Measurements from ENCODE around the gene MINDY4. TPM values are rescaled to one million over a fixed set of nuclear protein-coding genes. Genes with fewer than 3 reads are reported as not detected.
A peak's percentile ranks its signal among the peaks of the same experiment; 100 is the strongest.

MINDY4 gene
- total and polyA plus RNA-seq, 4 donors: 7.2 to 13.8 (median 9.1) TPM

DNA sequence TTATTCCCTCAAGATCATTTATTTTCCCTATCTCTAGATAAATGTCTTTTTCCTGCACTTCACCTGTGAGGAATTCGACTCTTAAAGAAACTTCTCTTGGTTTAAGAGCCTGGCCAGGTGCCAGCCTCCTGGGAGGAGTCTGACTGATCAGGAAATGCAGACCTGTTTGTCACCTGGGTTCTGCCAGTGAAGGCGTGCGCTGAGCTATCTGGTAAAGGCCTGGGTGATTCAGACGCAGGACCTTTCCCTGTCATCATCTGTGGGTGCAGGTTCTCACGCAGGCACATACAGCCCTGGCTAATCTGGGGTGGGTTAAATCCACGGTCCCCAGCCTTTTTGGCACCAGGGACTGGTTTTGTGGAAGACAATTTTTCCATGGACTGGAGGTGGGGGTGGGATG lies 75.2 kb downstream of the MINDY4 start:
- H3K36me3 ChIP-seq (ENCODE audit: control insufficient read depth, insufficient read depth, low read length): peaks cover 25% of the 10 kb centered on the region
- H3K4me3 ChIP-seq (ENCODE audit: low read depth, low read length): no peak overlapping the region
- DNase-seq (ENCODE audit: low read depth in 4 of 6, low spot score in 6 of 6): peak in 1 of 6 donors; percentile 23
- H3K9me3 ChIP-seq (ENCODE audit: control insufficient read depth, insufficient read depth, low read length): no peaks in the 10 kb centered on the region
- 94% methylated on average over 6 of the region's 6 CpGs for WGBS (ENCODE audit: insufficient coverage)
- H3K27me3 ChIP-seq (ENCODE audit: control insufficient read depth, insufficient read depth, low read length): no peaks in the 10 kb centered on the region
- H3K4me1 ChIP-seq (ENCODE audit: control insufficient read depth, insufficient read depth, low read length): peaks cover 47% of the 10 kb centered on the region
- no peak overlapping the region for H3K27ac ChIP-seq (ENCODE audit: low read depth, low read length)

DNA sequence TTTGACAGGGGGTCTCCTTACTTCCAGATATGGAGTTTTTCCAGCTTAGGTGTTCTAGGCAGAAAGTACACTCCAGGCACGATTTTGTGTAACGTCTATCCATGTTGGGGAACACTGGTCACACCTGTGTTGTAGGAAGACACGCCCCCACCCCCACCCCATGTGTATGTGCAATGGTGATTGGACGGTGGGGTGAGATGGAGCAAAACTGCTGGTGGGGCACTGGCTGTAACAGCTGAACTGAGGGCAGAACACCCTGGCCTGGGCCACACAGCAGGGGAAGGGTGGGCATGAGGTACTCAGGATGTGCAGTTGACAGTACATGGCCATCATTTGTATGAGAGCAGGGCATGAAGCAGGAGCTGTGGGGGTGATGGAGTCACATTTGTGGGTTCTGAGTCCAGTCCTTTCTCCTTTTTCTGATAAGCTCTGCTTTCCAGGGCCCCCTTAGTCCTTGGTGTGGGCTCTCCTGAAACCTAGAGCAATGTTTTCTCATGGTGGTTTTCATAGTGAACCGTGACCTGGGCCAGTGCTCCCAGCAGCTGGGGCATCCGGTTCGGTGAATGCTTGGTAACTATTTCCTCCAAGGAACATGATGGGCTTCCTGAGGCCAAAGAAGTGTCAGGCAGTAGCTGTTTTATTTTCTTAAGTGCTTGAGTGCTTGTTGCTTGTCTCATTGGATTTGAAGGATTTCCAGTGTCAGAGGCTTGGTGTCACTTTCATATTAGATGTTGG lies 77.1 kb downstream of the MINDY4 start:
- 100% methylated on average over 2 of the region's 7 CpGs for WGBS (ENCODE audit: insufficient coverage)
- H3K9me3 ChIP-seq (ENCODE audit: control insufficient read depth, insufficient read depth, low read length): no peaks in the 10 kb centered on the region
- peaks cover 21% of the 10 kb centered on the region for H3K36me3 ChIP-seq (ENCODE audit: control insufficient read depth, insufficient read depth, low read length)
- peaks cover 43% of the 10 kb centered on the region for H3K4me1 ChIP-seq (ENCODE audit: control insufficient read depth, insufficient read depth, low read length)
- DNase-seq (ENCODE audit: low read depth in 4 of 6, low spot score in 6 of 6): no peak
- H3K4me3 ChIP-seq (ENCODE audit: low read depth, low read length): no peak overlapping the region
- no peaks in the 10 kb centered on the region for H3K27me3 ChIP-seq (ENCODE audit: control insufficient read depth, insufficient read depth, low read length)
- no peak overlapping the region for H3K27ac ChIP-seq (ENCODE audit: low read depth, low read length)

- H3K27ac ChIP-seq (ENCODE audit: low read depth, low read length): no peak overlapping the region
- H3K4me3 ChIP-seq (ENCODE audit: low read depth, low read length): no peak overlapping the region
- H3K9me3 ChIP-seq (ENCODE audit: control insufficient read depth, insufficient read depth, low read length): no peaks in the 10 kb centered on the region
- H3K27me3 ChIP-seq (ENCODE audit: control insufficient read depth, insufficient read depth, low read length): no peaks in the 10 kb centered on the region
- H3K36me3 ChIP-seq (ENCODE audit: control insufficient read depth, insufficient read depth, low read length): peaks cover 24% of the 10 kb centered on the region
- peaks cover 34% of the 10 kb centered on the region for H3K4me1 ChIP-seq (ENCODE audit: control insufficient read depth, insufficient read depth, low read length)
- DNase-seq (ENCODE audit: low read depth in 4 of 6, low spot score in 6 of 6): no peak
- 88% methylated on average over 4 of the region's 4 CpGs for WGBS (ENCODE audit: insufficient coverage)
Observed at GRCh38 chr7:30849565-30849964, 78.3 kb downstream of the MINDY4 start.

DNA sequence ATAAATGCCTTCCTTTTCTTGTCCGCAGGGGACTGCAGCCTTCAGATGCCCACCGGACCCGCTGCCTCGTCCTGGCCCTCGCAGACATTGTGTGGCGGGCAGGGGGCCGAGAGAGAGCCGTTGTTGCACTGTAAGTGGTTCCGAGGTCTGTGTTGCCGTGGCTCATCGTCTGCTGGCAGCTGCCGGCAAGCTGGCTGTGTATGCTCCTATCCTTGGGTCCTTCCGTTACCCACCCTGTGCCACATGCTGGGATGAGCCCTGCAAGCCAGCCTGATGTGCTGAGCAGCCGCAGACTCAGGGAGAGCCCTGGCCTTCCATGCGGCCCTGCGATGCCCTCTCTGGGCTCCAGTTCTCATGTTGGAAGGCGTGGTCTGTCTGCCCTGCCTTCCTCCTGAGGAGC lies 79.2 kb downstream of the MINDY4 start:
- no peak for DNase-seq (ENCODE audit: low read depth in 4 of 6, low spot score in 6 of 6)
- Histone ChIP-seq H3K4me1 (ENCODE audit: control insufficient read depth, insufficient read depth, low read length) (peaks cover 26% of the 10 kb centered on the region), H3K4me3 (ENCODE audit: low read depth, low read length) (no peak overlapping the region), H3K27ac (ENCODE audit: low read depth, low read length) (no peak overlapping the region), H3K9me3 (ENCODE audit: control insufficient read depth, insufficient read depth, low read length) (no peaks in the 10 kb centered on the region), H3K27me3 (ENCODE audit: control insufficient read depth, insufficient read depth, low read length) (no peaks in the 10 kb centered on the region), H3K36me3 (ENCODE audit: control insufficient read depth, insufficient read depth, low read length) (peaks cover 32% of the 10 kb centered on the region)
- WGBS (ENCODE audit: insufficient coverage): 87% methylated on average over 17 of the region's 17 CpGs

DNA sequence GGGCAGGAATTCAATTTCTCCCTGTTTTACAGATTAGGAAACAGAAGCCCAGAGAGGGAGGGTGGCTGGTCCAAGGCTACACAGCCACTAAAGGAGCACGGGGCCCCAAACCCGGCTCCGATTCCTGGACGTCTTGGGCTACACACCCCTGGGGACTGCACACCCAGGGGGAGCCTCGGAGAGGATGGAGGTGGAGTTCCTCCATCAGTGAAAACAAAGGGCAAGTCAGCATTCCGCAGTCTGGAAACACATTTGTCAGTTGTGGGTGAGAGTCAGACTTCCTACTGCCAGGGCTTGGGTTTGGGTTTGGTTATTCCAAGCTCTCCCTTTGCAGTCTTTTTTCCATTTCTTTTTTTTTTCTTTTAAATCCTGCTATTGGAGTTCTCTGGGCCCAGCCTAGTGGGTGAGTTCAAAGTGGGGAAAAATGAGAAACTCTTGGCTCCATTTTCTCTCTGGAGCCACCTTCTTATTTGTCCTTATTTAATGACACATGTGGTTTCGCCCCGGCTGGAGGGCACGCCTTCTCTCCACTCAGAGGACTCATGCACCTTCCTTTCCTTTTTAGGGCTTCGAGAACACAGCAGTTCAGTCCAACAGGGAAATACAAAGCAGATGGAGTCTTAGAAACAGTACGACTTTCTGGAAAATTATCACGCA lies 80.6 kb downstream of the MINDY4 start:
- Histone ChIP-seq H3K4me3 (ENCODE audit: low read depth, low read length) (no peak overlapping the region), H3K4me1 (ENCODE audit: control insufficient read depth, insufficient read depth, low read length) (peaks cover 16% of the 10 kb centered on the region), H3K27me3 (ENCODE audit: control insufficient read depth, insufficient read depth, low read length) (no peaks in the 10 kb centered on the region), H3K9me3 (ENCODE audit: control insufficient read depth, insufficient read depth, low read length) (no peaks in the 10 kb centered on the region), H3K36me3 (ENCODE audit: control insufficient read depth, insufficient read depth, low read length) (peaks cover 32% of the 10 kb centered on the region), H3K27ac (ENCODE audit: low read depth, low read length) (peak overlapping the region; percentile 29)
- 62% methylated on average over 10 of the region's 12 CpGs for WGBS (ENCODE audit: insufficient coverage)
- no peak for DNase-seq (ENCODE audit: low read depth in 4 of 6, low spot score in 6 of 6)

DNA sequence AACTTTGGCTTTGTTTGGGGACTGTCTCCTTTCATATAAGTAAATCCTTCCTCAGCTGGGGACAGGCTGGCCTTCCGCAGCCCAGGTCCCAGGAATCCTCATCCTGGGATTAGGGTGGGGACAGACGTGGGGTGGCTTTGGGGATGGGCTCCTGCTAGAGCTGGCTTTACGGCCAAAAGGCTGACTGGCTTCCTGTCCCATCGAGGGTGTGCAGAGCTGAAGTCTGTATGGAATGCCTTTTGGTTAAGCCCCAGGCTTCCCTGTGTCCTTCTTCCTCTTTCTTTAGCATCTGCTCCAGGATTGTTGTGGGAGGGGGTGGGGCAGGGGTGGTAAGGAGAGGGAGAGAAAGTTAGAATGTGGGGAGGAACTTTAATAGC lies 81.1 kb downstream of the MINDY4 start:
- H3K9me3 ChIP-seq (ENCODE audit: control insufficient read depth, insufficient read depth, low read length): no peaks in the 10 kb centered on the region
- no peak overlapping the region for H3K4me3 ChIP-seq (ENCODE audit: low read depth, low read length)
- peak overlapping the region; percentile 29 for H3K27ac ChIP-seq (ENCODE audit: low read depth, low read length)
- WGBS (ENCODE audit: insufficient coverage): 44% methylated on average over 3 of the region's 4 CpGs
- H3K27me3 ChIP-seq (ENCODE audit: control insufficient read depth, insufficient read depth, low read length): no peaks in the 10 kb centered on the region
- H3K36me3 ChIP-seq (ENCODE audit: control insufficient read depth, insufficient read depth, low read length): peaks cover 32% of the 10 kb centered on the region
- DNase-seq (ENCODE audit: low read depth in 4 of 6, low spot score in 6 of 6): no peak
- peaks cover 14% of the 10 kb centered on the region for H3K4me1 ChIP-seq (ENCODE audit: control insufficient read depth, insufficient read depth, low read length)

DNA sequence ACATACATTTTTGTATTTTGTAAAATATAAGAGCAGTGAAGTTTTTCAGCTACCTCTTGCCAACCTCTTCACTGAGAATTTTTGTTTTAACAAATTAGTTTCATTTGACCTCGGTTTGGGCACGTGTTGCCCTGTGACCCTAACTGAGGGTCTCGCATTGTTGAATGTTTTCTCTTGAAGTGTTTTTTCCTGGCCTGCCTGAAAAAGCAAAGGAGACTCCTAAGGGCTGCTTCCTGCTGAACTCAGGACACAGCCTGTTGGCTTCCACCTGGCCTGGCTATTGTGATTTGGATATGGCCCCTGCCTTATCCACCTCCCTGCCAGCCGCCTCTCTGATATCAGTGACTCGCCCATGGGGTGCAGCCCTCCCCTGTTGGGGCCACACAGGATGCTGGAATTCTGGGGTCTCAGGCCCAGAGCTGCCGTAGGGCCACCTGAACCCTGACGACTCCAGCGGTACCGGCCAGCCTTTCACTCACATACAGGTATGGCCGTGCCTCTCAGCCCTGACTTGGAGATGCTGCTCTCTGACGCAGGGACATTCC lies 81.6 kb downstream of the MINDY4 start:
- Histone ChIP-seq H3K4me1 (ENCODE audit: control insufficient read depth, insufficient read depth, low read length) (peaks cover 14% of the 10 kb centered on the region), H3K27me3 (ENCODE audit: control insufficient read depth, insufficient read depth, low read length) (no peaks in the 10 kb centered on the region), H3K27ac (ENCODE audit: low read depth, low read length) (peak overlapping the region; percentile 29), H3K4me3 (ENCODE audit: low read depth, low read length) (no peak overlapping the region), H3K36me3 (ENCODE audit: control insufficient read depth, insufficient read depth, low read length) (peaks cover 32% of the 10 kb centered on the region), H3K9me3 (ENCODE audit: control insufficient read depth, insufficient read depth, low read length) (no peaks in the 10 kb centered on the region)
- no peak for DNase-seq (ENCODE audit: low read depth in 4 of 6, low spot score in 6 of 6)
- 72% methylated on average over 11 of the region's 11 CpGs for WGBS (ENCODE audit: insufficient coverage)

GRCh38 chr7:30853576-30853975 lies 82.4 kb downstream of the MINDY4 start:
- Histone ChIP-seq H3K4me3 (ENCODE audit: low read depth, low read length) (no peak overlapping the region), H3K9me3 (ENCODE audit: control insufficient read depth, insufficient read depth, low read length) (no peaks in the 10 kb centered on the region), H3K27me3 (ENCODE audit: control insufficient read depth, insufficient read depth, low read length) (no peaks in the 10 kb centered on the region), H3K36me3 (ENCODE audit: control insufficient read depth, insufficient read depth, low read length) (peaks cover 32% of the 10 kb centered on the region), H3K27ac (ENCODE audit: low read depth, low read length) (no peak overlapping the region), H3K4me1 (ENCODE audit: control insufficient read depth, insufficient read depth, low read length) (peaks cover 14% of the 10 kb centered on the region)
- DNase-seq (ENCODE audit: low read depth in 4 of 6, low spot score in 6 of 6): no peak
- 83% methylated on average over 3 of the region's 3 CpGs for WGBS (ENCODE audit: insufficient coverage)

DNA sequence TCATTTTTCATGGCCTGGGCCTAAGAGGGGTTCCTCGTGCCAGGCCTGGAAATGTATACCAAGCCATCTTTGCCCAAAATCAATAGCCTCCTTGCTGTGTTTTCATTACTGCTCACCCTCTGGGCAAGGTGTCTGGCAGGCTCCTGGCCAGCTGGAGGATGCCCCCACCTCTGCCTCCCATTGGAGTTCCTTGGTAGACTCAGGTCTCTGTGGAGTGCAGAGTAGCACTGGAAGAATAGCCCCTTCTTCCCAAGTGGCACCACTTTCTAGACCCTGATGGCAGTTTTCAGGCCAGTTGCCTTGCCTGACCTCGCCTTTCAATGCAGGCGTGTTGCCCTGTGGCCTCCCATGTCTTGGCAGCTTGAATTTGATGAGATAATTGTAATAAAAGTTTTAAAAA lies 84.7 kb downstream of the MINDY4 start:
- DNase-seq (ENCODE audit: low read depth in 4 of 6, low spot score in 6 of 6): no peak
- Histone ChIP-seq H3K36me3 (ENCODE audit: control insufficient read depth, insufficient read depth, low read length) (peaks cover 32% of the 10 kb centered on the region), H3K27me3 (ENCODE audit: control insufficient read depth, insufficient read depth, low read length) (no peaks in the 10 kb centered on the region), H3K27ac (ENCODE audit: low read depth, low read length) (no peak overlapping the region), H3K4me1 (ENCODE audit: control insufficient read depth, insufficient read depth, low read length) (peaks cover 26% of the 10 kb centered on the region), H3K4me3 (ENCODE audit: low read depth, low read length) (no peak overlapping the region), H3K9me3 (ENCODE audit: control insufficient read depth, insufficient read depth, low read length) (no peaks in the 10 kb centered on the region)
- 88% methylated on average over 3 of the region's 3 CpGs for WGBS (ENCODE audit: insufficient coverage)

DNA sequence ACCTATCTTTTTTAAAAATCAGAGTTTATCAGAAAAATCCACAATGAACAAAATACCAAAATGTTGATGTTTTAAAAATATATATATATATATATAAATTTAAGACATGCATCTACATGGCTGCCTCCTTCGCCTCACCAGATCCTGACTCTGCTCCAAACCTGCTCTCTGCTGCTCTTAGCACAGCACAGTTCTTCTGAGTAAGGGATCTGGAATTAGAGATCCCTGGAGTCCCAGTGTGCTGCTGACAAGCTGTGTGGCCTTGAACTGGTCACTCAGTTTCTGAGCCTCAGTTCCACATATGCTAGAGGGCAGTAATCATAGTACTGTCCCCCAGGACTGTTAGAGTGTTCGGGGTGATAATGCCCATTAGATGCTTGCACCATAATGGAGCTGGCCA lies 87.4 kb downstream of the MINDY4 start:
- H3K36me3 ChIP-seq (ENCODE audit: control insufficient read depth, insufficient read depth, low read length): peaks cover 35% of the 10 kb centered on the region
- H3K27ac ChIP-seq (ENCODE audit: low read depth, low read length): no peak overlapping the region
- no peak overlapping the region for H3K4me3 ChIP-seq (ENCODE audit: low read depth, low read length)
- WGBS (ENCODE audit: insufficient coverage): 88% methylated on average over 1 of the region's 2 CpGs
- H3K9me3 ChIP-seq (ENCODE audit: control insufficient read depth, insufficient read depth, low read length): no peaks in the 10 kb centered on the region
- H3K4me1 ChIP-seq (ENCODE audit: control insufficient read depth, insufficient read depth, low read length): peaks cover 42% of the 10 kb centered on the region
- DNase-seq (ENCODE audit: low read depth in 4 of 6, low spot score in 6 of 6): no peak
- no peaks in the 10 kb centered on the region for H3K27me3 ChIP-seq (ENCODE audit: control insufficient read depth, insufficient read depth, low read length)

Measured in spinal cord (tissue), 10 donors.